Uterus (tissue), 4 donors: ENCODE data around the gene SLC25A39. TPM values are rescaled to one million over a fixed set of nuclear protein-coding genes. Genes with fewer than 3 reads are reported as not detected.

ENCODE experiments used
- DNase-seq, 2 donors: peaks; one replicate each; pipeline ENCODE4 v3.0.0-alpha.2; 2019 to 2020
- H3K27ac ChIP-seq, 2 donors: fragments of 200-600 bp; sonication (generic); 1 replicate in 1 of 2; 2 replicates in 1 of 2; pipeline ENCODE4 v1.5.1; 2016 to 2018
- H3K27me3 ChIP-seq, 2 donors: fragments of 200-600 bp; sonication (generic); one replicate each; pipeline ENCODE4 v1.5.1; 2018 to 2019; ENCODE audit warnings: control low read depth in 1 of 2
- H3K36me3 ChIP-seq, 2 donors: fragments of 200-600 bp; sonication (generic); one replicate each; pipeline ENCODE4 v1.5.1; 2019; ENCODE audit warnings: control low read depth in 1 of 2
- H3K4me1 ChIP-seq, 2 donors: fragments of 200-600 bp; sonication (generic); one replicate each; pipeline ENCODE4 v1.5.1; 2018 to 2019; ENCODE audit warnings: control low read depth in 1 of 2
- H3K4me3 ChIP-seq, 2 donors: fragments of 200-600 bp; sonication (generic); 1 replicate in 1 of 2; 2 replicates in 1 of 2; pipeline ENCODE4 v1.5.1; 2018 to 2019; ENCODE audit warnings: mild to moderate bottlenecking in 1 of 2
- H3K9me3 ChIP-seq, 2 donors: fragments of 200-600 bp; sonication (generic); one replicate each; pipeline ENCODE4 v1.5.1; 2019; ENCODE audit warnings: control low read depth in 1 of 2
- CTCF ChIP-seq, 4 experiments: fragments of 200-600 bp in 2 of 4; fragments of 450-650 bp in 2 of 4; sonication (generic) in 2 of 4; IDR thresholded peaks; one replicate each; pipeline ENCODE4 v1.5.1; 2016 to 2019; ENCODE audit warnings: antibody characterized with exemption in 4 of 4, mild to moderate bottlenecking in 2 of 4, moderate library complexity in 1 of 4
- POLR2A ChIP-seq, 2 donors: fragments of 450-650 bp; IDR thresholded peaks; one replicate each; pipeline ENCODE4 v1.6.1; 2016; ENCODE audit warnings: antibody characterized with exemption in 2 of 2, mild to moderate bottlenecking in 1 of 2, moderate library complexity in 1 of 2
- intact Hi-C: fragments of 100-400 bp; cut with DNase I; formaldehyde crosslinking; loops from one replicate; pipeline ENCODE4 v1.15.1; 2023; ENCODE audit warnings: low total_unique reads
- total RNA-seq, 4 donors: library from RNA; depleted of rRNA in 3 of 4; stranded (reverse); fragments of >200 nt in 3 of 4; gene quantifications; one replicate each; pipeline versions ENCODE4 v1.1.0 to v1.2.4, GENCODE V29; 2014 to 2023
- donor health status: DM: yes; HTN: yes; CAD: no.

The SLC25A39 gene
- total RNA-seq, 4 donors from 2014 or later = 41.9 to 77.6 (median 50.7) TPM

- intact Hi-C loops = no loop called here
Observed at GRCh38 chr17:44322236-44322895, 2.3 kb downstream of the SLC25A39 start.

GRCh38 chr17:44321246-44322120 lies 3.1 kb downstream of the SLC25A39 start:
- TF ChIP-seq CTCF (IDR thresholded peaks at IDR 0.05) (no peak), POLR2A (IDR thresholded peaks at IDR 0.05) (no peak)
- DNase-seq = no peak
- Histone ChIP-seq H3K4me3 (no peak overlapping the region), H3K9me3 (no peaks in the 10 kb centered on the region), H3K27ac (no peak overlapping the region), H3K36me3 (no peaks in the 10 kb centered on the region), H3K27me3 (peaks cover under 1 to 11% of the 10 kb centered on the region in 2 donors), H3K4me1 (peaks cover 0 to 8% of the 10 kb centered on the region in 2 donors)
- intact Hi-C loops = no loop called here

More at GRCh38 chr17:44322236-44322895, 2.3 kb downstream of the SLC25A39 start:
- TF ChIP-seq CTCF (IDR thresholded peaks at IDR 0.05) = no peak
- H3K27ac ChIP-seq = no peak overlapping the region
- DNase-seq = no peak
- H3K4me1 ChIP-seq = peaks cover 0 to 8% of the 10 kb centered on the region in 2 donors
- H3K36me3 ChIP-seq = no peaks in the 10 kb centered on the region
- H3K4me3 ChIP-seq = no peak overlapping the region
- H3K9me3 ChIP-seq = no peaks in the 10 kb centered on the region
- H3K27me3 ChIP-seq = peaks cover 0 to 2% of the 10 kb centered on the region in 2 donors

GRCh38 chr17:44320066-44320465 lies 4.6 kb downstream of the SLC25A39 start:
- Histone ChIP-seq H3K4me3 (no peak overlapping the region), H3K27me3 (peaks cover 9 to 21% of the 10 kb centered on the region in 2 donors), H3K27ac (no peak overlapping the region), H3K9me3 (no peaks in the 10 kb centered on the region), H3K36me3 (no peaks in the 10 kb centered on the region), H3K4me1 (peaks cover 0 to 8% of the 10 kb centered on the region in 2 donors)
- no peak for DNase-seq
- TF ChIP-seq CTCF (IDR thresholded peaks at IDR 0.05) (no peak), POLR2A (IDR thresholded peaks at IDR 0.05) (no peak)
- intact Hi-C loops = no loop called here

GRCh38 chr17:44318077-44318892 lies 6.3 kb downstream of the SLC25A39 start:
- H3K4me1 ChIP-seq = peaks cover 0 to 8% of the 10 kb centered on the region in 2 donors
- intact Hi-C loops = no loop called here

More at GRCh38 chr17:44318077-44318892, 6.3 kb downstream of the SLC25A39 start:
- TF ChIP-seq CTCF (IDR thresholded peaks at IDR 0.05) (no peak), POLR2A (IDR thresholded peaks at IDR 0.05) (no peak)
- Histone ChIP-seq H3K4me3 (no peak overlapping the region), H3K36me3 (no peaks in the 10 kb centered on the region), H3K27ac (no peak overlapping the region), H3K9me3 (no peaks in the 10 kb centered on the region), H3K27me3 (peaks cover 17 to 21% of the 10 kb centered on the region in 2 donors)
- DNase-seq = no peak
